K562 (cell line): ENCODE data around the gene NDUFB10. TPM values are rescaled to one million over a fixed set of nuclear protein-coding genes. Genes with fewer than 3 reads are reported as not detected.
A peak's percentile ranks its signal among the peaks of the same experiment; 100 is the strongest.

Experiments used
- ATAC-seq: fragments of 200-7000 bp; cut with Tn5 transposase; 3 replicates; pipeline ENCODE4 v1.9.1; 2020; ENCODE audit warnings: moderate library complexity
- BruUV-seq: library from RNA; stranded (reverse); fragments of 400-500 nt; replicated peaks from 2 replicates; lab custom pipeline; 2021; lab: Mats Ljungman, UMichigan
- CTCF ChIA-PET: fragments of 300-600 bp; formaldehyde crosslinking; extraction: SDS; loops from one replicate; lab custom pipeline; 2021; ENCODE audit warnings: low intra/inter-chr PET ratio; lab: Yijun Ruan, JAX
- POLR2A ChIA-PET: fragments of 300-600, 350-650 bp; sonication (Branson Sonifier 250); formaldehyde crosslinking; extraction: SDS; loops from one replicate; lab custom pipeline; 2021; ENCODE audit warnings: antibody characterized with exemption, inconsistent platforms; lab: Yijun Ruan, JAX
- DNase-seq, 4 experiments: peaks; one replicate each; pipeline versions ENCODE4 v3.0.0 to v3.0.0-alpha.2; 2011 to 2018; ENCODE audit warnings: low spot score in 3 of 4, mixed read lengths in 3 of 4; ENCODE audit errors: extremely low read depth in 1 of 4
- FAIRE-seq: peaks from 2 replicates; lab custom pipeline; 2011; peaks lifted over from hg19 to GRCh38; lab: Jason Lieb, UNC
- H2AFZ ChIP-seq: 2 replicates; pipeline ENCODE4 v1.6.0; 2011; ENCODE audit warnings: low read depth, low read length, control low read depth, inconsistent platforms
- H3K27ac ChIP-seq: fragments of 200-600 bp; 3 replicates; pipeline ENCODE4 v1.8.0; 2011; ENCODE audit warnings: low read depth, mild to moderate bottlenecking, control low read depth, inconsistent platforms, low read length, moderate library complexity, mixed read lengths; ENCODE audit errors: extremely low read depth
- H3K27me3 ChIP-seq, 2 experiments: fragments of 300-600 bp in 1 of 2; 2 replicates in 1 of 2; 3 replicates in 1 of 2; pipeline versions ENCODE4 v1.6.0 to v1.8.0; 2011; ENCODE audit warnings: inconsistent platforms in 2 of 2, low read length in 2 of 2, mild to moderate bottlenecking in 1 of 2, mixed read lengths in 1 of 2, moderate library complexity in 1 of 2; ENCODE audit not compliant: control insufficient read depth in 2 of 2, insufficient read depth in 2 of 2
- H3K36me3 ChIP-seq: fragments of 300-600 bp; 3 replicates; pipeline ENCODE4 v1.8.0; 2011; ENCODE audit warnings: mild to moderate bottlenecking, low read length, inconsistent platforms; ENCODE audit not compliant: control insufficient read depth, insufficient read depth
- H3K4me1 ChIP-seq, 2 experiments: fragments of 200-600 bp in 1 of 2; replicated peaks in 1 of 2; 2 replicates in 1 of 2; 3 replicates in 1 of 2; pipeline versions ENCODE4 v1.5.1 to v1.8.0; 2011; ENCODE audit warnings: inconsistent platforms in 2 of 2, low read length in 2 of 2, mild to moderate bottlenecking in 1 of 2, mixed read lengths in 1 of 2, moderate library complexity in 1 of 2; ENCODE audit not compliant: control insufficient read depth in 2 of 2, insufficient read depth in 2 of 2
- H3K4me2 ChIP-seq: 2 replicates; pipeline ENCODE4 v1.6.1; 2011; ENCODE audit warnings: low read length, control low read depth, inconsistent platforms, mixed read lengths; ENCODE audit not compliant: insufficient read depth
- H3K4me3 ChIP-seq: fragments of 200-600 bp; sonication (generic), shearing (Covaris generic); 2 replicates; pipeline ENCODE4 v1.5.1; 2016; ENCODE audit warnings: control low read depth, inconsistent platforms
- H3K79me2 ChIP-seq: fragments of 200-600 bp; 3 replicates; pipeline ENCODE4 v1.8.0; 2011; ENCODE audit warnings: low read length, inconsistent platforms; ENCODE audit not compliant: control insufficient read depth, insufficient read depth
- H3K9ac ChIP-seq, 2 experiments: 2 replicates each; pipeline versions ENCODE4 v1.6.0 to v1.6.1; 2011; ENCODE audit warnings: low read depth in 2 of 2, low read length in 2 of 2, control low read depth in 1 of 2, inconsistent platforms in 1 of 2, mild to moderate bottlenecking in 1 of 2, mixed read lengths in 1 of 2; ENCODE audit not compliant: insufficient read depth in 1 of 2
- H3K9me1 ChIP-seq: one replicate; pipeline ENCODE4 v1.6.0; 2011; ENCODE audit warnings: inconsistent platforms, mild to moderate bottlenecking, low read length, moderate library complexity; ENCODE audit not compliant: control insufficient read depth, insufficient read depth
- H3K9me3 ChIP-seq: replicated peaks from 2 replicates; pipeline ENCODE4 v1.5.1; 2011; ENCODE audit warnings: low read depth, low read length, inconsistent platforms; ENCODE audit not compliant: control insufficient read depth, insufficient read depth
- H4K20me1 ChIP-seq: replicated peaks from 2 replicates; pipeline ENCODE4 v1.6.1; 2011; ENCODE audit warnings: low read length, inconsistent platforms, mixed read lengths; ENCODE audit not compliant: control insufficient read depth, insufficient read depth
- ARID2 ChIP-seq: fragments of 450-650 bp; IDR thresholded peaks from 2 replicates; pipeline ENCODE4 v1.6.1; 2017; ENCODE audit warnings: antibody characterized with exemption, mild to moderate bottlenecking
- E2F8 ChIP-seq: fragments of 450-650 bp; IDR thresholded peaks from 2 replicates; pipeline ENCODE4 v1.7.1; 2018; ENCODE audit warnings: mild to moderate bottlenecking, low read depth; ENCODE audit not compliant: partially characterized antibody
- GATA2 ChIP-seq: sonication (generic); formaldehyde crosslinking; IDR thresholded peaks from 2 replicates; pipeline ENCODE4 v1.4.0; 2020; ENCODE audit warnings: mild to moderate bottlenecking, missing genetic modification reagents
- HIVEP1 ChIP-seq: fragments of 250-450 bp; sonication (Bioruptor Pico); IDR thresholded peaks from 2 replicates; pipeline ENCODE4 v1.4.0; 2020; ENCODE audit warnings: mild to moderate bottlenecking
- HMG20A ChIP-seq: fragments of 450-650 bp; formaldehyde crosslinking; conservative IDR thresholded peaks from 2 replicates; pipeline ENCODE4 v1.4.0; 2020; ENCODE audit warnings: mild to moderate bottlenecking, mixed read lengths
- KDM2B ChIP-seq: fragments of 250-450 bp; sonication (Bioruptor Pico); IDR thresholded peaks from 2 replicates; pipeline ENCODE4 v1.8.0; 2021; ENCODE audit warnings: mild to moderate bottlenecking, moderate library complexity
- MLX ChIP-seq, 2 experiments: fragments of 450-650 bp in 1 of 2; sonication (generic) in 1 of 2; formaldehyde crosslinking; conservative IDR thresholded peaks; 2 replicates each; pipeline versions ENCODE4 v1.4.0 to v1.8.1; 2020 to 2022; ENCODE audit warnings: mild to moderate bottlenecking in 1 of 2, missing genetic modification reagents in 1 of 2
- POLR2G ChIP-seq: fragments of 200-400 bp; formaldehyde crosslinking; IDR thresholded peaks from 2 replicates; pipeline ENCODE4 v1.6.1; 2017; ENCODE audit warnings: low read depth, mild to moderate bottlenecking, antibody characterized with exemption, low read length, moderate library complexity
- RBFOX2 ChIP-seq: fragments of 200-400 bp; formaldehyde crosslinking; IDR thresholded peaks from 2 replicates; pipeline ENCODE4 v1.6.1; 2017; ENCODE audit warnings: low read depth, mild to moderate bottlenecking, low read length, moderate library complexity
- WGBS: fragments of 100-300 bp; shearing (Covaris generic); methylation state at CpG from one replicate; pipeline ENCODE4 v1.1.6; 2016; ENCODE audit warnings: low coverage, mixed read lengths; ENCODE audit not compliant: insufficient coverage; ENCODE audit errors: missing lambda C conversion rate; 5-methylcytosine and 5-hydroxymethylcytosine counted together
- in situ Hi-C: fragments of 300-500 bp; cut with MboI; formaldehyde crosslinking; loops from 4 replicates; pipeline ENCODE4 v1.15.0; 2018; ENCODE audit warnings: inconsistent platforms, mixed read lengths
- intact Hi-C: fragments of 100-400 bp; cut with micrococcal nuclease; formaldehyde crosslinking; loops from 2 replicates; pipeline ENCODE4 v1.14.2; 2022
- polyA plus RNA-seq, 8 experiments: library from polyadenylated mRNA; depleted of rRNA in 4 of 8; stranded (reverse) in 5 of 8; unstranded in 3 of 8; fragments of >200 nt; fragmentation: Nextera tagmentation in 2 of 8; fragmentation: Illumina TruSeq in 1 of 8; extraction: Ambion mirVana in 2 of 8; extraction: Trizol in 1 of 8; gene quantifications; 2 replicates each; pipeline versions ENCODE4 v1.2.1 to v1.2.3, GENCODE V29; 2011 to 2014; ENCODE audit warnings: inconsistent platforms in 1 of 8, missing spikeins in 1 of 8
- total RNA-seq, 7 experiments: library from RNA; depleted of rRNA in 6 of 7; stranded (reverse); fragments of >200 nt in 6 of 7; fragmentation: Illumina TruSeq in 2 of 7; extraction: Trizol in 2 of 7; gene quantifications; 2 replicates each; pipeline versions ENCODE4 v1.2.1 to v1.2.3, GENCODE V29; 2011 to 2021; ENCODE audit warnings: low replicate concordance in 1 of 7

The NDUFB10 gene
- total and polyA plus RNA-seq, 9 of the 15 experiments (the other 6 are each of a cell fraction or from before 2014, with no cell fraction given) = 69.3 to 527 (median 161) TPM

- BruUV-seq = TSS peak; percentile 33
These were observed 39.1 kb downstream of the NDUFB10 start for GRCh38 chr16:1998360-1998835.

More at GRCh38 chr16:1998360-1998835, 39.1 kb downstream of the NDUFB10 start:
- DNase-seq (no peak), FAIRE-seq (no peak), ATAC-seq (no peak)
- POLR2A ChIA-PET = interaction anchor here (0.6 to 3.1 kb wide), 5 partner anchors 10 to 387 kb away, joined by 3 to 13 read pairs (median 5); partner anchors contain the start of genes IFT140, TRAF7 and ZNF598
- in situ Hi-C loops (no loop called here), intact Hi-C loops (no loop called here)
- Histone ChIP-seq H3K4me1 (peaks cover 8 to 51% of the 10 kb centered on the region in 2 experiments), H3K36me3 (peaks cover 83% of the 10 kb centered on the region), H3K9me3 (no peaks in the 10 kb centered on the region), H3K79me2 (peaks cover 31% of the 10 kb centered on the region), H4K20me1 (peaks cover 3% of the 10 kb centered on the region), H3K4me3 (no peak overlapping the region), H3K4me2 (no peak overlapping the region), H2AFZ (no peak overlapping the region), H3K9ac (peak overlapping the region in 1 of 2 experiments; percentile 13; a peak in 1 of 4 replicates), H3K9me1 (no peaks in the 10 kb centered on the region), H3K27me3 (no peaks in the 10 kb centered on the region), H3K27ac (no peak overlapping the region)
- WGBS = 86% methylated on average over 15 of the region's 27 CpGs
- TF ChIP-seq ARID2 (no peak), KDM2B (CRISPR knock-in tag) (no peak), POLR2G (peak; percentile 64), HIVEP1 (CRISPR knock-in tag) (no peak), GATA2 (CRISPR knock-in tag) (no peak), MLX (CRISPR knock-in tag; conservative IDR thresholded peaks at IDR 0.05) (no peak), E2F8 (no peak), HMG20A (CRISPR knock-in tag) (no peak), RBFOX2 (peak; percentile 43; the same call in 1 of the 2 replicates)
- CTCF ChIA-PET = no interaction called here
